Keratinocyte (primary cell): Measurements from ENCODE around the gene CD163. TPM values are rescaled to one million over a fixed set of nuclear protein-coding genes. Genes with fewer than 3 reads are reported as not detected.

Source experiments
- DNase-seq: peaks from one replicate; pipeline ENCODE4 v3.0.0-alpha.2; 2011; ENCODE audit warnings: low read depth, missing footprints, low spot score
- FAIRE-seq: peaks from 2 replicates; lab custom pipeline; 2011; peaks lifted over from hg19 to GRCh38; lab: Jason Lieb, UNC
- H2AFZ ChIP-seq: 2 replicates; pipeline ENCODE4 v1.6.0; 2012; ENCODE audit warnings: low read length, control low read depth, inconsistent platforms; ENCODE audit not compliant: control insufficient read depth
- H3K27ac ChIP-seq: 2 replicates; pipeline ENCODE4 v1.5.1; 2011; ENCODE audit warnings: low read length; ENCODE audit not compliant: control insufficient read depth, insufficient read depth
- H3K27me3 ChIP-seq: 3 replicates; pipeline ENCODE4 v1.6.0; 2011; ENCODE audit warnings: low read length; ENCODE audit not compliant: control insufficient read depth, insufficient read depth; ENCODE audit errors: extremely low read depth
- H3K36me3 ChIP-seq, 2 experiments: 2 replicates in 1 of 2; 3 replicates in 1 of 2; pipeline ENCODE4 v1.5.1; 2011; ENCODE audit warnings: low read length in 2 of 2, mild to moderate bottlenecking in 1 of 2; ENCODE audit not compliant: control insufficient read depth in 2 of 2, insufficient read depth in 2 of 2; ENCODE audit errors: extremely low read depth in 1 of 2
- H3K4me1 ChIP-seq: 3 replicates; pipeline ENCODE4 v1.5.1; 2011; ENCODE audit warnings: low read length; ENCODE audit not compliant: control insufficient read depth, insufficient read depth; ENCODE audit errors: extremely low read depth
- H3K4me2 ChIP-seq: 3 replicates; pipeline ENCODE4 v1.6.0; 2011; ENCODE audit warnings: low read depth, low read length; ENCODE audit not compliant: control insufficient read depth, insufficient read depth; ENCODE audit errors: extremely low read depth
- H3K4me3 ChIP-seq, 3 experiments: fragments of 200-600 bp in 1 of 3; sonication (generic) in 1 of 3; 2 replicates in 2 of 3; 3 replicates in 1 of 3; pipeline ENCODE4 v1.5.1; 2011 to 2016; ENCODE audit warnings: low read length in 3 of 3, mild to moderate bottlenecking in 3 of 3, control low read depth in 2 of 3, inconsistent platforms in 1 of 3, low read depth in 1 of 3, mixed read lengths in 1 of 3, mixed run types in 1 of 3, moderate library complexity in 1 of 3; ENCODE audit not compliant: control insufficient read depth in 2 of 3, insufficient read depth in 2 of 3; ENCODE audit errors: extremely low read depth in 1 of 3
- H3K79me2 ChIP-seq: 2 replicates; pipeline ENCODE4 v1.6.0; 2012; ENCODE audit warnings: low read length; ENCODE audit not compliant: control insufficient read depth, insufficient read depth
- H3K9ac ChIP-seq: 3 replicates; pipeline ENCODE4 v1.6.0; 2011; ENCODE audit warnings: low read length; ENCODE audit not compliant: control insufficient read depth, insufficient read depth; ENCODE audit errors: extremely low read depth
- H3K9me1 ChIP-seq: 3 replicates; pipeline ENCODE4 v1.6.0; 2011; ENCODE audit warnings: low read length; ENCODE audit not compliant: control insufficient read depth, insufficient read depth; ENCODE audit errors: extremely low read depth
- H3K9me3 ChIP-seq: 2 replicates; pipeline ENCODE4 v1.5.1; 2012; ENCODE audit warnings: low read depth, low read length; ENCODE audit not compliant: control insufficient read depth
- H4K20me1 ChIP-seq: 3 replicates; pipeline ENCODE4 v1.6.0; 2011; ENCODE audit warnings: low read length; ENCODE audit not compliant: control insufficient read depth, insufficient read depth; ENCODE audit errors: extremely low read depth
- EZH2 ChIP-seq: IDR thresholded peaks from one replicate; pipeline ENCODE4 v1.6.1; 2012; ENCODE audit warnings: inconsistent platforms, mild to moderate bottlenecking, low read length, moderate library complexity
- dilution Hi-C: fragments of 300-500 bp; cut with MboI; formaldehyde crosslinking; loops from one replicate; pipeline ENCODE4 v1.7.0; 2020; ENCODE audit warnings: low sequenced_read_pairs; ENCODE audit not compliant: extremely low pct_ligation_motif_present
- polyA plus RNA-seq, 5 experiments: library from polyadenylated mRNA; depleted of rRNA in 3 of 5; stranded (reverse) in 3 of 5; stranded (forward) in 1 of 5; unstranded in 1 of 5; fragments of >200 nt; gene quantifications; 1 replicate in 1 of 5; 2 replicates in 3 of 5; 3 replicates in 1 of 5; pipeline versions ENCODE4 v1.2.1 to v1.2.3, GENCODE V29; 2011 to 2012; ENCODE audit warnings: missing spikeins in 2 of 5, low read depth in 1 of 5, low replicate concordance in 1 of 5
- TF ChIP-seq, protein P1 (sequence below), 3 experiments: IDR thresholded peaks in 1 of 3; conservative IDR thresholded peaks in 1 of 3; optimal IDR thresholded peaks in 1 of 3; 2 replicates in 2 of 3; 3 replicates in 1 of 3; pipeline versions ENCODE3 to v1.5.1; 2011; ENCODE audit warnings: low read length in 3 of 3, mild to moderate bottlenecking in 3 of 3, moderate library complexity in 2 of 3, control low read depth in 1 of 3, inconsistent platforms in 1 of 3; ENCODE audit not compliant: insufficient read depth in 2 of 3; ENCODE audit errors: extremely low read depth in 1 of 3

Gene CD163
- polyA plus RNA-seq, 1 donor (not counting 4 experiments of a cell fraction or from before 2014, with no cell fraction given): 0.14 TPM

DNA sequence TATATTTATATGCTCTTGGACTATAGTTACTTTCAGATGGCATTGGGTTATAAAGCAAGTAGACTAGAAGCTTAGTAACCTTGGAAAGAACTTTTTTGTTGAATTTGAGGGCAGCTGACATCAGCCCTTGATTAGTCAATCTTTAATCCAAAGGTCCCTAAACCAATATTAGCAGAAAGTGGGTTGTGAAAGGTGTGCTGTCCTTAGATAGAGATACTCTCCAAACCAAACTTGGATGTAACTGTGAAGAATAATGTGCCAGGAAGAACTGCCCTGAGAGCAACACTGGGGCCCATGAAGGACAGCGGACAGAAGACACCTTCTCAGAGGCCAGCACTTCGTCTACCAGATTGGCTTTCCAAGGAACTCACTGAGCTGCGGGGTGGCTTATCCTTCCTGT, 10.6 kb downstream of the CD163 start:
- Histone ChIP-seq H4K20me1 (no peaks in the 10 kb centered on the region), H3K4me1 (peaks cover 18% of the 10 kb centered on the region), H3K79me2 (no peaks in the 10 kb centered on the region), H3K4me3 (no peak overlapping the region), H3K4me2 (no peak overlapping the region), H3K36me3 (no peaks in the 10 kb centered on the region), H3K9ac (no peak overlapping the region), H3K9me1 (no peaks in the 10 kb centered on the region), H3K27ac (no peak overlapping the region), H3K27me3 (no peaks in the 10 kb centered on the region), H2AFZ (no peak overlapping the region), H3K9me3 (no peaks in the 10 kb centered on the region)
- dilution Hi-C loops: no loop called here
- no peak for TF ChIP-seq EZH2
- TF ChIP-seq, protein P1, sequence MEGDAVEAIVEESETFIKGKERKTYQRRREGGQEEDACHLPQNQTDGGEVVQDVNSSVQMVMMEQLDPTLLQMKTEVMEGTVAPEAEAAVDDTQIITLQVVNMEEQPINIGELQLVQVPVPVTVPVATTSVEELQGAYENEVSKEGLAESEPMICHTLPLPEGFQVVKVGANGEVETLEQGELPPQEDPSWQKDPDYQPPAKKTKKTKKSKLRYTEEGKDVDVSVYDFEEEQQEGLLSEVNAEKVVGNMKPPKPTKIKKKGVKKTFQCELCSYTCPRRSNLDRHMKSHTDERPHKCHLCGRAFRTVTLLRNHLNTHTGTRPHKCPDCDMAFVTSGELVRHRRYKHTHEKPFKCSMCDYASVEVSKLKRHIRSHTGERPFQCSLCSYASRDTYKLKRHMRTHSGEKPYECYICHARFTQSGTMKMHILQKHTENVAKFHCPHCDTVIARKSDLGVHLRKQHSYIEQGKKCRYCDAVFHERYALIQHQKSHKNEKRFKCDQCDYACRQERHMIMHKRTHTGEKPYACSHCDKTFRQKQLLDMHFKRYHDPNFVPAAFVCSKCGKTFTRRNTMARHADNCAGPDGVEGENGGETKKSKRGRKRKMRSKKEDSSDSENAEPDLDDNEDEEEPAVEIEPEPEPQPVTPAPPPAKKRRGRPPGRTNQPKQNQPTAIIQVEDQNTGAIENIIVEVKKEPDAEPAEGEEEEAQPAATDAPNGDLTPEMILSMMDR (optimal IDR thresholded peaks at IDR 0.05 in 1 of 3, IDR thresholded peaks at IDR 0.05 in 1 of 3, conservative IDR thresholded peaks at IDR 0.05 in 1 of 3; ENCODE audit: extremely low read depth in 1 of 3, insufficient read depth in 2 of 3, low read length in 3 of 3): no peak
- FAIRE-seq: no peak
- no peak for DNase-seq

DNA sequence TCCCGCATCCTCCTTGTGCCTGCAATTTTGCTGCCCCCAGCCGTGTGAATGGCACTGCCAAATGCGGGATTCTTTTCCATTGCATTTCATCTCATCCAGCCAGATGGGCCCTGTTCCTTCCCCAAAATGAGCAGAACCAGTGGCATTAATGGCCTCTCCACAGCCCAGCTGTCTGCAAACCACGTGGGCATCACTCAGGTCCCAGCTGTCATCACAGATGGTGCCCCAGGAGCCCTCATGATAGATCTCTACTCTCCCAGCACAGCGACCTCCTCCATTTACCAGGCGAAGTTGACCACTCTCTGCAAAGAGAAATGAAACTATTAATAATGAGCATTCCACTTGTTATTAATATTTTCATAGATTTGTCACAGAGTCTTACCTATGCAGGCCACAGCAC, 17.1 kb downstream of the CD163 start:
- DNase-seq (no peak), FAIRE-seq (no peak)
- dilution Hi-C loops: no loop called here
- Histone ChIP-seq H3K9ac (no peak overlapping the region), H3K79me2 (no peaks in the 10 kb centered on the region), H3K9me1 (no peaks in the 10 kb centered on the region), H4K20me1 (no peaks in the 10 kb centered on the region), H3K36me3 (no peaks in the 10 kb centered on the region), H2AFZ (no peak overlapping the region), H3K27ac (no peak overlapping the region), H3K27me3 (no peaks in the 10 kb centered on the region), H3K9me3 (no peaks in the 10 kb centered on the region), H3K4me3 (no peak overlapping the region), H3K4me1 (no peaks in the 10 kb centered on the region), H3K4me2 (no peak overlapping the region)
- TF ChIP-seq, protein P1 (optimal IDR thresholded peaks at IDR 0.05 in 1 of 3, IDR thresholded peaks at IDR 0.05 in 1 of 3, conservative IDR thresholded peaks at IDR 0.05 in 1 of 3; ENCODE audit: extremely low read depth in 1 of 3, insufficient read depth in 2 of 3, low read length in 3 of 3): no peak
- no peak for TF ChIP-seq EZH2
